ENCODE results near the gene DDIAS.

Gene DDIAS

DNA sequence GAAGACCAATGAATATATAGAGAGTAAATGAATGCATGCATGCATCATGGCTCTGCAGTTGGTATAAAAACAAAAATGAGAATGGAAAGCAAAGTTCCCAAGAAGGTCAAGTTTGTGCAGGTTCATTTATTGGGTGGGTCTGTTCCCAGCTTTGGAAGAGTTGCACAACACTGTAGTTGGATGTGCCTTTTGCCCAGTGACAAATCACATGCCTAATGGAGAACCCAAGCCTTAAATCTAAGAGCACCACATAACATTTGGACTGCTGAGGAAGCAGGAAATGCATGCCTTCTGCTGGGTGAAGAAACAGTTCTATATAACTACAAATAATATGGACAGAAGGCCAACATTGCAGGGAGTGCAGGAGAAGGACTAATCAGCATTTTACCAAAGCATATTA lies 31.9 kb upstream of the DDIAS start:
- H3K4me3 ChIP-seq (ENCODE audit: low read depth, low read length) = no peak overlapping the region
- TF ChIP-seq, protein P1, sequence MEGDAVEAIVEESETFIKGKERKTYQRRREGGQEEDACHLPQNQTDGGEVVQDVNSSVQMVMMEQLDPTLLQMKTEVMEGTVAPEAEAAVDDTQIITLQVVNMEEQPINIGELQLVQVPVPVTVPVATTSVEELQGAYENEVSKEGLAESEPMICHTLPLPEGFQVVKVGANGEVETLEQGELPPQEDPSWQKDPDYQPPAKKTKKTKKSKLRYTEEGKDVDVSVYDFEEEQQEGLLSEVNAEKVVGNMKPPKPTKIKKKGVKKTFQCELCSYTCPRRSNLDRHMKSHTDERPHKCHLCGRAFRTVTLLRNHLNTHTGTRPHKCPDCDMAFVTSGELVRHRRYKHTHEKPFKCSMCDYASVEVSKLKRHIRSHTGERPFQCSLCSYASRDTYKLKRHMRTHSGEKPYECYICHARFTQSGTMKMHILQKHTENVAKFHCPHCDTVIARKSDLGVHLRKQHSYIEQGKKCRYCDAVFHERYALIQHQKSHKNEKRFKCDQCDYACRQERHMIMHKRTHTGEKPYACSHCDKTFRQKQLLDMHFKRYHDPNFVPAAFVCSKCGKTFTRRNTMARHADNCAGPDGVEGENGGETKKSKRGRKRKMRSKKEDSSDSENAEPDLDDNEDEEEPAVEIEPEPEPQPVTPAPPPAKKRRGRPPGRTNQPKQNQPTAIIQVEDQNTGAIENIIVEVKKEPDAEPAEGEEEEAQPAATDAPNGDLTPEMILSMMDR (IDR thresholded peaks at IDR 0.05; ENCODE audit: borderline replicate concordance, insufficient read depth, low read depth, low read length) = no peak

DNA sequence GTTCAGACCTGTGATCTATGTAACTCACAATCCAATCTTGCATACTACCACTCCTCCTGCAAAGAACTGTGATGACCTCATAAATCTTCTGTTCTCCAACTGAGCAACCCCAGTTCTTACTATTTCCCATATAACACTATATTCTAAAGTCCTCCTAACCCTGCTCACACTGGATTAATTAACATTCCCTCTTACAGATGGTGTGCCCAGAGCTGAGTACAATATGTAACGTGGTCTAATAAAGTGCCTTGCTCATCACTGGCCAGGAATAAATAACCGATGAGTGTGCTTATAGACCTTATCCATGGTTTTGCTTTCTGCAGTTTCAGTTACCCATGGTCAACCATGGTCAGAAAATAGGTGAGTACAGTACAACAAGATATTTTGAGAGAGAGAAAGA lies 29.9 kb upstream of the DDIAS start:
- no peak overlapping the region for H3K4me3 ChIP-seq (ENCODE audit: low read depth, low read length)
- TF ChIP-seq, protein P1 (IDR thresholded peaks at IDR 0.05; ENCODE audit: borderline replicate concordance, insufficient read depth, low read depth, low read length) = no peak

DNA sequence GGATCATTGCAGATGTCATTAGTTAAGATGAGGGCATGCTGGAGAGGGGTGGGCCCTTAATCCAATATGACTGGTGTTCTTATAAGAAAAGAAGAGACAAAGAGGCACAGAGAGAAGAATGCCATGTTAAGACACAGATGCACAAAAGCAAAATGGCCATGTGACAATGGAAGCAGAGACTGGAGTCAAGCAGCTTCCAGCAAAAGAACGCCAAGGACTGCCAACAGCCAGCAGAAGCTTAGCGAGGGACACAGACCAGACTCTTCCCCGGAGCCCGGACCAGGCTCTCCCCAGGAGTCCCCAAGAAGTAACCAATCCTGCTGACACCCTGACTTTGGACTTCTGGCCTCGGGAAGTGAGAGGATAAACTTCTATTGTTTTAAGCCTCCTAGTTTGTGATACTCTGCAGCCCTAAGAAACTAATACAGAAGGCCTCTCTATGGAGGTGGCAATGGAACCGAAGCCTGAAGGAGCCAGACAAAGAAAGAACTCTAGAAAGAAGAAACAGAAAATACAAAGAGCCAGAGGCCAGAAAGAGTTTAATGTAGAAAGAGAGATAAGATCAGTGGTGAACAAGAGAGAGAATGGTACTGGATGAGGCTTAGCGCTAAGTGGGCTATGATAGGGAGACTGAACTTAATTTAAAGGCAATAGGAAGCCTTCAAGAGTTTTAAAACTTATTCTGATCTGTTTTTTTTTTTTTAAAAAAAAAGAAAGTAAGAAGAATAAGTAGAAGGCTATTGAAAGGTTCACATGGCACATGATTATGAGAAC lies 29.0 kb upstream of the DDIAS start:
- H3K4me3 ChIP-seq (ENCODE audit: low read depth, low read length) = no peak overlapping the region
- TF ChIP-seq, protein P1 (IDR thresholded peaks at IDR 0.05; ENCODE audit: borderline replicate concordance, insufficient read depth, low read depth, low read length) = no peak

DNA sequence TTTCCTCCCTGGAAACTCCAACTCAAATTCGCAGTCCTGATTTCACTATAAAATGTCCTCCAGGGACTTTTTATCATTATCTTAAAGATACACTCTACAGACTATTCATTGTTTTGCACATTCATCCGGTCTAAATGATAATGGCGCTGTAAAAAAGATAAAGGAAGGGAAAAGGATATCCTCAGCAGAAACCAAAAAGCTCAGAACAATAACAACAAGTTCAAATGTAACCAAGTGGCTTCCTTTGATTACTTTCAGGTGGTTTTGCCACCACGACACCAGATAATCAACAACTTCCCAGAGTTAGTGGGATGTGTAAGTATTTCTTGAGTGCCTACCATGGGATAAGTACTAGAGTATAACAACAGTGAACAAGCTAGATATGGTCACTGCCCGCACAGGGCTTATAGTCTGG lies 27.6 kb upstream of the DDIAS start:
- no peak overlapping the region for H3K4me3 ChIP-seq (ENCODE audit: low read depth, low read length)
- TF ChIP-seq, protein P1 (IDR thresholded peaks at IDR 0.05; ENCODE audit: borderline replicate concordance, insufficient read depth, low read depth, low read length) = no peak

DNA sequence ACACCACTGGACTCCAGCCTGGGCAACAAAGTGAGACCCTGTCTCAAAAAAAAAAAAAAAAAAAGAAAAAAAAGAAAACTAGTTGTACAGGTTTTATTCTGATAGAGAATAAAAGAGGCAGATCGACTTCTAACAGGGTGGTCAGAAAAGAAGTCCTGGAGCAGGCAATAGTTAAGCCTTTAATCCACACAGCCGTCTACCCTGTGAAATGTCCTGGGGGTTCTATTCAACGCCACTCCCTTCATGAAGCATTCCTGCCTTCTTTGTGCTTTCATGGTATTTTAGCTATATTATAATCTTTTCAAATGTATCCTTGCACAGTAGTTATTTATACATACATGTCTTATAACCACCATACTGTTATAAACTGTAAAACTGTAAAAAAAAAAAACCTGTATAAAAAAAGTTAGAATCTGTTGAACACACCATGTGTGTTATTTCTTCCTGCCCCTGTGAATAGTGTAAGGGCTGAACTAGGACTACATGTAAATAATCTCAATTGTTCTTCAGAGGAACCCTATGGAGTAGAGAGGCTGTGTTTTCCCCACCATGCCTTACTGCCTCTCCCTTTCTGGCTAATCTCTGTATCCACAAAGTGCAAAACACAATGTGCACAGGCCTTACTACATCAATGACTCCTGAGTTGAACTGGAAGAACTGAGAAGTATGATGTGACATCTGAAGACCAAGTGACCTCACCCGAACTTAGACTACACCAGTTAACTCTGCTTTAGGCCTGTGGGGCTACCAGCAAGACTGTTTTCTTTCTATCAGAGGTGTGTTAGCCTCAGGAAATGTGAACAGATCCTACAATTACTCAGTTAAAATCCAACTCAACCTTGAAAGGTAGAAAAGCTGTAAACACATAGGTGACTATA lies 26.7 kb upstream of the DDIAS start:
- TF ChIP-seq, protein P1 (IDR thresholded peaks at IDR 0.05; ENCODE audit: borderline replicate concordance, insufficient read depth, low read depth, low read length) = no peak
- H3K4me3 ChIP-seq (ENCODE audit: low read depth, low read length) = no peak overlapping the region

DNA sequence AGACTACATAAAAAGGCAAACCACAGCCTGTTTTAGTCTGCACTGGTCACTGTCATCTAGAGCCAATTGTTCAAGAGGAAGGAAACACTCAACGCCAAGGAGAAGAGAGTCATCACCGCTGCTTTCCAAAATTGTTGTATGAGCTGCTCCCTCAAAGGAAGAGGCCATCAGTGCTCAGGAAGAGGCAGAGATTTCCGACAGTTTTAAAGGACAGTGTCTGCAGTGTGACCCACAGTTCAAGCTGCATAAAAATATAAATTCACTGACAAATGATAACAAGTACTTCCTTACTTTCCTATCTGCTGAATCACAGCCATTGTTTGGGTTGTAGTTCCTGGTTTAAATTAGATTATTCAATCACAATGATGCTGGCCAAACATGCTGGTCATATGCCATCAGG lies 17.7 kb upstream of the DDIAS start:
- TF ChIP-seq, protein P1 (IDR thresholded peaks at IDR 0.05; ENCODE audit: borderline replicate concordance, insufficient read depth, low read depth, low read length) = no peak

More for the DNA sequence above, 17.7 kb upstream of the DDIAS start:
- H3K4me3 ChIP-seq (ENCODE audit: low read depth, low read length) = no peak overlapping the region
